ENCODE results near the gene IL18RAP. TPM values are rescaled to one million over a fixed set of nuclear protein-coding genes. Genes with fewer than 3 reads are reported as not detected.
A peak's percentile ranks its signal among the peaks of the same experiment; 100 is the strongest.

The IL18RAP gene
- total RNA-seq, 1 donor from 2014 or later: not detected

DNA sequence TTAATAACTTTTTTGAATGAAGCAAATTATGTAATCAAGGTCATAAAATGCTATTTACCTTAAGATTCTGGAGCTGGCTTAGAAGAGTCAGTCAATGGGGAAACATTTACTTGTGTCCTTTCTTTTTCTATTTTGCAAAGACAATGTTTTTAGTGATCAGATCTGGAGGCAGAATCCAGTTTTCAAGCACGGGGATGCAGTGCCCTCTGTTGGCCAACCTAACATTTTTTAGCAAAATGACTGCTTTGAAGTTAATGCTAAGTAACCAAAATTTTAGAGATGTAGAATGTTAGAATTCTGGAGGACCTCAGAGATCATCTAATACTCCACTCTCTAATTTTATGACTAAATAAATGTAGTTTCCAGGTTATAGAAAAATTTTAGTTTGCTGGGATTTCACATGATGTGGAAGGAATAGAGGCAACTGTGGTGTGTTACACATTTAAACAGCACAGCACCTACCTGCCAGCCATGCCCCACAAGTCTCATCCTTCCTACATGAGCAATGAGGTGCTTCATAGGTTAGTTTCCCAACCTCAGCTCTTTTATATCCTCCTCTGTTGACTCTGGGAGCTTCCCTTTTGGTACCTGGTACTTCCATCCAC lies 26.5 kb downstream of the IL18RAP start:
- Mint-ChIP-seq H3K36me3 (ENCODE audit: low read depth, unreplicated experiment) (no peaks in the 10 kb centered on the region), H3K4me1 (ENCODE audit: unreplicated experiment) (no peaks in the 10 kb centered on the region), H3K4me3 (ENCODE audit: unreplicated experiment) (no peak overlapping the region), H3K27me3 (ENCODE audit: unreplicated experiment) (no peaks in the 10 kb centered on the region), H3K9me3 (ENCODE audit: unreplicated experiment) (no peaks in the 10 kb centered on the region), H3K27ac (ENCODE audit: unreplicated experiment) (no peak overlapping the region)
- peak; percentile 63 for DNase-seq (ENCODE audit: low spot score)
- peak; percentile 66 for TF ChIP-seq CTCF (IDR thresholded peaks at IDR 0.05; ENCODE audit: unreplicated experiment)

DNA sequence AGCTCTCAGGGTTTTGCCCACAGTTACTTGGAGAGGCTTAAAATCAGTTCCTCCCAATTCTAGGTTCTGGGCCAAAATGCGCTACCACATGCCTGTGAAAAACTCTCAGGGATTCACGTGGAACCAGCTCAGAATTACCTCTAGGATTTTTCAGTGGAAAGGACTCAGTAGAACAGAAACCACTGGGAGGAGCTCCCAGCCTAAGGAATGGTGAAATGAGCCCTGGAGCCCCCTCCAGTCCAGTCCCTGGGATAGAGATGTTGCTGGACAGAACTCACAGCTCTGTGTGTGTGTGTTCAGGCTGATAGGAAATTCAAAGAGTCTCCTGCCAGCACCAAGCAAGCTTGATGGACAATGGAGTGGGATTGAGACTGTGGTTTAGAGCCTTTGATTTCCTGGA lies 29.0 kb downstream of the IL18RAP start:
- H3K36me3 Mint-ChIP-seq (ENCODE audit: low read depth, unreplicated experiment): no peaks in the 10 kb centered on the region
- no peak overlapping the region for H3K27ac Mint-ChIP-seq (ENCODE audit: unreplicated experiment)
- no peak overlapping the region for H3K4me3 Mint-ChIP-seq (ENCODE audit: unreplicated experiment)
- H3K27me3 Mint-ChIP-seq (ENCODE audit: unreplicated experiment): no peaks in the 10 kb centered on the region
- H3K9me3 Mint-ChIP-seq (ENCODE audit: unreplicated experiment): no peaks in the 10 kb centered on the region
- no peaks in the 10 kb centered on the region for H3K4me1 Mint-ChIP-seq (ENCODE audit: unreplicated experiment)
- DNase-seq (ENCODE audit: low spot score): peak; percentile 9
- TF ChIP-seq CTCF (IDR thresholded peaks at IDR 0.05; ENCODE audit: unreplicated experiment): no peak

GRCh38 chr2:102453501-102453900 lies 30.5 kb downstream of the IL18RAP start:
- H3K36me3 Mint-ChIP-seq (ENCODE audit: low read depth, unreplicated experiment): no peaks in the 10 kb centered on the region
- H3K27me3 Mint-ChIP-seq (ENCODE audit: unreplicated experiment): no peaks in the 10 kb centered on the region
- DNase-seq (ENCODE audit: low spot score): no peak
- H3K27ac Mint-ChIP-seq (ENCODE audit: unreplicated experiment): no peak overlapping the region
- H3K4me1 Mint-ChIP-seq (ENCODE audit: unreplicated experiment): no peaks in the 10 kb centered on the region
- H3K9me3 Mint-ChIP-seq (ENCODE audit: unreplicated experiment): no peaks in the 10 kb centered on the region
- H3K4me3 Mint-ChIP-seq (ENCODE audit: unreplicated experiment): no peak overlapping the region
- TF ChIP-seq CTCF (IDR thresholded peaks at IDR 0.05; ENCODE audit: unreplicated experiment): no peak

DNA sequence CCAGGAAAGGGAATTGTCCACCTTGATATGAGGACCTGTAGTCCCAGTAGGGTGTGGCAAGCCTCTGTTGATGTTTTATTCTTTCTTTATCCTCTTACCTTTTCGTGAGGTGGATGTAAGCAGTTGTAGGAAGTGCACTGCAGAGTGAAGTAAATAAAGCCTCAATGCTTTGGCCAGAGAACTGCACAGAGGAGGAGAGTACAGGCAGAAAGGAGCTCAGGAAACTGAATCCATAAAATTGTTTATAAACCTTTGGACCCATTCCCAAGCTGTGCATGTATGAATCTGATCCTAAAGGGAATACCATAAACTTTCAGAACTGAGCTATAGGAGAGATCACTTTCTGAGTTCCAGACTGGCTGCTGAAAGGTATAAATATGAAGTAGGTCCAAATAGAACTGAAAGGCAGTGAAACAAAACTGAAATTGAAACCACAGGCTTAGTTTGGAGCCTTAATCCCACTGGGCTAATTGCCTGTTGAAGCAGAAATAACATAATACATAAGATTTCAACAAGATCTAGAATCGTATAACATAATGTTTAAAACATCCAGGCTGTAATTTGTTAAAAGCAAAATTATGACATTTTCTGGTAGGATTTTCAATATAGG lies 32.2 kb downstream of the IL18RAP start:
- Mint-ChIP-seq H3K4me3 (ENCODE audit: unreplicated experiment) (no peak overlapping the region), H3K27ac (ENCODE audit: unreplicated experiment) (no peak overlapping the region), H3K36me3 (ENCODE audit: low read depth, unreplicated experiment) (no peaks in the 10 kb centered on the region), H3K4me1 (ENCODE audit: unreplicated experiment) (no peaks in the 10 kb centered on the region), H3K27me3 (ENCODE audit: unreplicated experiment) (no peaks in the 10 kb centered on the region), H3K9me3 (ENCODE audit: unreplicated experiment) (no peaks in the 10 kb centered on the region)
- DNase-seq (ENCODE audit: low spot score): no peak
- TF ChIP-seq CTCF (IDR thresholded peaks at IDR 0.05; ENCODE audit: unreplicated experiment): no peak

DNA sequence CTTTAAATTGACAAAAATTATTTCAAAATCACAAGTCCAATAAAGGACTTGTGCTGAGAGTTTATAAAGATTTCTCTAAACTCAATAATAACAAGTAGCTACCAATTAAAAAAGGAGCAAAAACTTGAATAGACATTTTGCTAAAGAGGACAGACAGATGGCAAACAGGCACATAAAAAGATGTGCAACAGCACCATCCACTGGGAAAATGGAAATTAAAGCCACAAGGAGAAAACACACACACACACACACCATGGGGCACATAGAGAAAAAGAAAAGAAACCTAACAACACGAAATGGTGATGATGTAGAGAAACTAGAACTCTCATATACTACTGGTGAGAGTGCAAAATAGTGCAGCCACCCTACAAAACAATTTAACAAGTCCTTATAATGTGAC lies 37.5 kb downstream of the IL18RAP start:
- Mint-ChIP-seq H3K9me3 (ENCODE audit: unreplicated experiment) (peaks cover 4% of the 10 kb centered on the region), H3K36me3 (ENCODE audit: low read depth, unreplicated experiment) (no peaks in the 10 kb centered on the region), H3K27ac (ENCODE audit: unreplicated experiment) (no peak overlapping the region), H3K4me3 (ENCODE audit: unreplicated experiment) (no peak overlapping the region), H3K27me3 (ENCODE audit: unreplicated experiment) (no peaks in the 10 kb centered on the region), H3K4me1 (ENCODE audit: unreplicated experiment) (no peaks in the 10 kb centered on the region)
- no peak for DNase-seq (ENCODE audit: low spot score)
- TF ChIP-seq CTCF (IDR thresholded peaks at IDR 0.05; ENCODE audit: unreplicated experiment): no peak
